GM18526 (cell line): ENCODE results near the gene NTM.

ENCODE experiments used
- POLR2A ChIP-seq: IDR thresholded peaks from 3 replicates; pipeline ENCODE4 v1.6.1; 2011; ENCODE audit not compliant: insufficient read length; ENCODE audit errors: extremely low read depth

The NTM gene

GRCh38 chr11:131884461-131885073 is 514.2 kb downstream of the NTM start:
- TF ChIP-seq POLR2A = no peak

DNA sequence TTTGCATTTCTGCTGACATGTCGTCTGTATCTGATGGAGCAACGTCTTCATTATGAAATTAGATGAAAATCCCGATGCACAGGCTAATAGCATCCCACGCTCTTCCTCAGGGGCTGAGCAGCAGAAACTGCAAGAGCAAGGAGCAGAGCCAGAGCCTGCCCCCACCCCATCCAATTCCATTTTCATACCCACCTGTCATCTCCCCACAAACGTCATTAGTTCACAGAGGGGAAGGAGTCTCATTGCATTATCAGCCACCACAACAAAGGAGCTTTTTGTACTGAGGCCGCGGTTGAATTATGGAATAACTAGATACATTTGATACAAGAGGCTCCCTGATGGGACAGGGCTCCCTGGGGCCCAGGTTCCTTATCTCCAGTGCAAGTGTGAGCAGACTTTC is 515.0 kb downstream of the NTM start:
- TF ChIP-seq POLR2A = no peak

DNA sequence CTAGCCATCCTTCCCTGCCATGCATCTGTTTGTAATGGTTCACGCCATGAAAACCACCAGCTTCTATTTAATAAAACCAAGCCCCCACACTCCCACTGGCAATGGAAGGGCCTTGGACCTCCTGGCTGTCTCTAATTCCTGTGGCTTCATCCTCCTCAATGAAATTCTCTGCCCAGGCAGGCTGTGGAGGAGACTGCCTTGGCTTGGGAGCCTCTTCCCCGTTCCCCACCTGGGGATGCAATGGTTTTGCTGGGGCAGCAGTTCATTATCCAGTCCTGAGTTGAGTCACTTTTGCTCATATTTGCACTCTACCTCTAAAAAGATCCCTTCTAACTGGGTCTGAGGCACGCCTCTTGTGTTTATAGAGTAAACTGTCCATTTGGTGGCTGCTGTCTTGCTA is 515.8 kb downstream of the NTM start:
- no peak for TF ChIP-seq POLR2A

GRCh38 chr11:131888230-131888855 is 517.9 kb downstream of the NTM start:
- TF ChIP-seq POLR2A = no peak

- no peak for TF ChIP-seq POLR2A
These were observed 518.7 kb downstream of the NTM start for GRCh38 chr11:131889146-131889577.

GRCh38 chr11:131889760-131890581 is 519.6 kb downstream of the NTM start:
- no peak for TF ChIP-seq POLR2A

DNA sequence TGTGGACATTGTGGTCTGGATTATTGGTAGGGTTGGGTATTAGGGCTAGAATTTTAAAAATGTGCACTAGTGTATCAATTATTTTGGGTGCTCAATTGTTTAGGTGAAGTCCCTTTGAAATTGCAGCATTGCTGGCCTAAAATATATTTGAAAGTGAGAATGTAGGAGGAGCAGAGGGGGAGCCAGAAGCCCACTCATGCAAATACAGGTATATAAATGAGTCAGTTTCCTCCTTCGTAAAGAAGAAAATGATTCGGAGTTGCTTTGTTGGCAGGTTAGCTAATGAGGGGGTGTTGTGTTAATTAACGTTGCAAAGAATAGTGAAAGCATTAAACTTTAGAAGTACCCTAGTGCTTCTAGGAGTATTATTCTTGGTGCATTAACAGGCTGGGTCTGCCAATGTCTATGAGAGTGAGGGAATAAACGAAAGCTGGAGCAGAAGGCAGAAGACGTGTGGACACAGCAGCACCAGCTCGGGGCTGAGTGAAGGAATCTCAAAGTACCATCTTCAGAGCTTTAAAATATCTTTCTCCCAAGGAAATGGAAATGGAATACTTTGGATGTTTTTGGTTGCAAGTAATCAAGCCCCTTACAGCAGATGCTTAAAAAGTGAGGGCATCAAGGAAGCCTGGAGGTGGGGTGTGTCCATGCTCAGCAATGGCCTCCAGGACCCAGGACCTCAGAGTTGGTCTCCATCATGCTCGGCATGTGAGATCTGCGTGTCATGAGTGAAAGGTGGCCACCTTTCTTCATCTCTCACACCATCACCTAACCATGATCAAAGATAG is 522.9 kb downstream of the NTM start:
- no peak for TF ChIP-seq POLR2A

DNA sequence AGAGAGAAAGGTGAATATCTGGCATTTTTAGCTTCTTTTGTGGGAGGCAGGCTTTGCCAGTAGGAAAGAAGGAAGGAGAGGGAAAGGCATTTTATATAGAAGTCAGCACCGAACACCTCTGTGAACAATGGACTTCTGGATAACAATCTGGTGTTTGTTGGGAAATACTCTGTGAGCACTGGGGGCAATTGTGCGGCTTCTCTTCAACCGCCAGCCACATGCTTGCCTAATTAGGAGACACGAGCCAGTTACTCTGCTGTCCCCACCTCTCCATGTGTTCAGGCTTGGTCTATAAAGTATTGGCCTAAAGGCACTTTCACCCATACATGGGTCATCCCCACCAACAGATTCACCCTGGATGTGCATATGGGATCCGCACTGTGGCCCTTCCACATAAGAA is 523.6 kb downstream of the NTM start:
- no peak for TF ChIP-seq POLR2A

DNA sequence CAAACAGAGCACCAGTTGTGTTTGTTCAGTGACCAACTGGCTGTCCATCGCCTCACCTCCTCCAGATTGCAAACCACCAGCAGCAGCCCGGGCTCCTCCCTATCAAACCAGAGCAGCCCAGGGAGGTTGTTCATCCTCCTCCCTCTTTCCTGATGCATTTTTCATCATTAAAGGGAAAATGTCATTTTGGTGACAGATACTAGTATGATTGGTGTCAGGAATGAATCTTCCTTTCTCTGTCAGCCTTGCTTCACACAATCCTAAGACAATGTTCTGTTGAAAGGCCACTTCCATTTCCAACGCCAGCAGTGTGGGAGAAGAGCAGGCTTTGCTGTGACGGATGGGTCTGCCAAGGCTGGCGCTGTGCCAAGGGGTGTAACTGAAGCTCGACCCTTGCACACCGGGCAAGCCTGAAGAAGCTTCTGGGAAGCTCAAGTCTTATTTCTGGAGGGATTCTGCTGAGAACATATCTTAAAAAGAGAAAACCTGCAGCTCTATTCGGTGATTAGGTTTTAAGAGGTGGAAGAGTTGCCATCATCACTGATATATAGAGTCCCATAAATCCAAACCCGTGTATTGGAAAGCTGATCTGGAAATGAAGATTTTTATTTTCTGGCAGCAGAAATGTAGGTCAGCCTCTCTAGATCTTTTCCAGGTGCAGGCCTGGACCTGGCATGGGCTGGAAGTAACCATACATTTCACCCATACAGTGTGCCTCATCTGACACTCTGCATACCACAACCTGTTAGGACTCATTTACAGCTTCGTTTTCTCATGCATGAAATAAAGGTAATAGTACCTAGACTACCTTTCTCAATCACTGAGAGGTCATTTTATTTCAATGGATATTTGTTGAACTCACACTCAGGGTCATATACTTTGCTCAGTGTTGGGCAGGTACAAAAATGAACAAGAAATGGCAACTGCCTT is 524.5 kb downstream of the NTM start:
- no peak for TF ChIP-seq POLR2A

DNA sequence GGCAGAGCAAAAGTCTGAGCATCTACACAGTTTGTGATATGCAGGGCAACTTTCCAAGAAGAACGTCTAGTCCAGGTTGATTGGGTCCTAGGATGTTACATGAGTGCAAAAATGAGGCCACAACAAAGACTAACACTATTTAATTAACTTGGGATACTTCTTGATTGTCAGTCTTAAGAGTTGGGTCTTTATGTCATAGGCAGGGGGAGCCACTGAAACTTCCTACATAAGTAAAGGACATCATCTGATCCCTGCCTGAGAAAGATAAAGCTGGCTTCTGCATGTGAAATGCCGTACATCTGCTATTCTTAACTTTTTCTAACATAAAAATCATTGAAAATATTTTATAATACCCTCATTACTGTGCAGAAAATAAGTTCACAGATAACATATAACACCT is 525.5 kb downstream of the NTM start:
- TF ChIP-seq POLR2A = no peak

DNA sequence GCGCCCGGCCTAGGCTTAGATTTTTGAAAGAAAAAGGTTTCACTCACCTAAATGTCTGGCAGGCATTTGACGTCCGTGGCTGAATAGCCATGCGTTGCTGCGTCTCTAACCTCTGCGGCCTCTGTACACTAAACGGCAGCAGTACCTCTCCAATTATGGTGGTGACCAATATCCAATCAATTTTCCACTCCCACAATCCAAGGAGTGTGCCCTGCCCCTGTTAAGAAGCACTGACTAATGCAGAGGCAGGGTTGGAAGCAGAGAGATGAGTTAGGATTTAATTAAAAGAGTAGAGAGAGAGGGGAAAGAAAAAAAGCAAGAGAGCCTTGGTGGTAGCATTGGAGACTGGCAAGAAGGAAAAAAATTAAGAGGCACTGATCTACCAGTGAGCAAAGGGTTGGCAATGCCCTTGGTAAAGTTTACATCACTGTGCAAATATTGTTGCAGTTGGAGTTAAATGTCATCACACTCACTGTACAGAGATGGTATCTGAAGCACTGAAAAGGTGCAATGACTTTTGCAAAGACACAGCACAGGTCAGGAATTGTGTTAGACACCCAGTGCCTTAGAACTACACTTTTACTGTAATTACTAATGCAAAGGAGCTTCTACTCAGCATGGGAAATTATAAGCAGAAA is 526.7 kb downstream of the NTM start:
- TF ChIP-seq POLR2A = no peak

GRCh38 chr11:131897956-131898355 is 527.5 kb downstream of the NTM start:
- no peak for TF ChIP-seq POLR2A

DNA sequence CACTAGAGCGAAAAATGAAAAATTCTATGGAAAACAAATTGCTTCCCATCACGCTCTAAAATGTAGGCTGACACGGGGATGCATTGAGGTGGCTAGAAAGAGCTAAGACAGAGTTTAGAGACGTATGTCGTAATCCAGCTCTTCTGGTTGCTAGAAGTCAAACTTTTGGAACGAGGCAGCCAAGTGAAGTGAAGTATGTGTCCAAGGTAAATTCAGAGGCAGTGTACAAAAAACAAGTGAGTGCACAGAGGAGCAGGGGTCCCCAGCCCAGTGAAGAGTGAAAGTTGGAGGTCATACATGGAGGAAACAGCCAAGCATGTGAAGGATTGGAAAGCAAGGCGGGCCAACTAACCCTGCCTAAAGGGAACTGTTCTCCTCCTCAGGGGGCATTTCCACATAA is 528.5 kb downstream of the NTM start:
- TF ChIP-seq POLR2A = no peak
